Activated T-cell treated with anti-CD3 and anti-CD28 coated beads for 48 hours (primary cell): ENCODE data around the gene C1QTNF6.
"Not testable (repeated sequence)": the region's sequence is repeated elsewhere in the genome, so short reads cannot be mapped to it uniquely, and the experiment has no call there.

Experiments used
- DNase-seq: peaks from one replicate; pipeline ENCODE4 v3.0.0-alpha.2; 2020; ENCODE audit warnings: low read depth

C1QTNF6 gene

GRCh38 chr22:37187891-37188761 is at the start of gene C1QTNF6:
C1QTNF6 (minus strand) TSS chr22:37188247; CDS start chr22:37188213, 34 bp downstream.
- no peak for DNase-seq

GRCh38 chr22:37235897-37236607 is 48.0 kb upstream of the C1QTNF6 start:
- no peak for DNase-seq

- DNase-seq = no peak
Measured at GRCh38 chr22:37234736-37235711, 47.0 kb upstream of the C1QTNF6 start.

- DNase-seq = no peak
Measured at GRCh38 chr22:37233751-37234631, 45.9 kb upstream of the C1QTNF6 start.

- not testable (repeated sequence) for DNase-seq
Measured at GRCh38 chr22:37233371-37233750, 45.3 kb upstream of the C1QTNF6 start.

- no peak for DNase-seq
Measured at GRCh38 chr22:37232140-37232998, 44.3 kb upstream of the C1QTNF6 start.

- DNase-seq = no peak
Measured at GRCh38 chr22:37231406-37232139, 43.5 kb upstream of the C1QTNF6 start.

GRCh38 chr22:37230673-37231405 is 42.8 kb upstream of the C1QTNF6 start:
- DNase-seq = peak; percentile 77

GRCh38 chr22:37229805-37230672 is 42.0 kb upstream of the C1QTNF6 start:
- DNase-seq = peak; percentile 86

GRCh38 chr22:37229012-37229804 is 41.2 kb upstream of the C1QTNF6 start:
- no peak for DNase-seq

GRCh38 chr22:37228106-37229011 is 40.3 kb upstream of the C1QTNF6 start:
- DNase-seq = no peak

- no peak for DNase-seq
Measured at GRCh38 chr22:37226514-37226913, 38.5 kb upstream of the C1QTNF6 start.

GRCh38 chr22:37226087-37226486 is 38.0 kb upstream of the C1QTNF6 start:
- no peak for DNase-seq

GRCh38 chr22:37225481-37225880 is 37.4 kb upstream of the C1QTNF6 start:
- no peak for DNase-seq

- no peak for DNase-seq
Measured at GRCh38 chr22:37224757-37225420, 36.8 kb upstream of the C1QTNF6 start.
